ENCODE results near the gene TNFRSF8.

Gene TNFRSF8

DNA sequence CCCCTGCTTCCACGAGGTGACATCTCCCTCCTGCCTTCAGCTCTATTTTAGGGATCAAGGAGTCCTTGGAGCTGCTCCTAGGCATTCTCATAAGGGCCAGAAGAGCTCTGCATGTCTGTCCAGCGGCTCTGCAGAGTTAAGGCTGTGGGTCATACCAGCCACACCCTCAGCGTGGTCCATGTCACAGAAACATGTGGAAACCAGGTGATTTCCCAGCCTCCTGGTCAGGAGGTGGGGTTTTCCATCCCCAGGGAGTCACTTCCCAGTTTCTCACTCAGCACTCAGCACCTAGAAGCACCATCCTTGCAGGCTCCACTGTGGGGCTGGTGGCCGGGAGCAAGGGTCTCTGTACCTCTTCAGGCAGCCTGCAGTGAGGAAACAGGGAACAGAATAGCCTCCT lies 102.2 kb downstream of the TNFRSF8 start:
- Histone ChIP-seq H3K27ac (peak overlapping the region in 2 of 21 experiments; percentile 27 to 35), H3K4me3 (no peak overlapping the region)

DNA sequence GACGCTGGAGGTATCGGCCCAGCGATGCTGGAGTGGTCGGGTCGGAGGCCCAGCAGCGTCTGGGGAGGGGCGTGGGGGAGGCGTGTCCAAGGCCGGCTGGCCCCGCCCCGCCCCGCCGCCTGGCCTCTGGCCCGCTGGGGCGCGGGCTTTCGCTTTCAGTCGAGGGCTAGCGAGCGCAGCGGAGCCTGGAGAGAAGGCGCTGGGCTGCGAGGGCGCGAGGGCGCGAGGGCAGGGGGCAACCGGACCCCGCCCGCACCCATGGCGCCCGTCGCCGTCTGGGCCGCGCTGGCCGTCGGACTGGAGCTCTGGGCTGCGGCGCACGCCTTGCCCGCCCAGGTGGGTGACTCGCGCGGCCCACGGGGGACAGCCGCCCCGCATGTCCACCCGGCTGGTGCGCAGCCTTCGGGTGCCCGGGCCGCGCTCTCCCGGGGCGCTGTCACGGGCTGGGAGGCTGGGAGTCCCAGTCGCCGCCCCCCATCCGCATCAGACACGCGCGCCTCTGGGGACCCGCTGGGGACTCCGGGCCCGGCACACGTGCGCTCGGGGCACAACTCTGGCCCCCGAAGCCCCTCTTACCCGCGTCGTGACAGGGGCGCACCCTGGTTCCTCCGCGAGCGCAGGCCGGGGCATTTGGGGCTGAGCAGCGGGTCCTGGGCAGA lies 103.9 kb downstream of the TNFRSF8 start, which contains the start of gene TNFRSF1B:
TNFRSF1B (plus strand) TSS at position 158 of the 659 bp plus-strand sequence; CDS start at position 259, 101 bp downstream.
- peak within 1 kb of the TSS; percentile 48 to 91 (median 69) for H3K4me3 ChIP-seq
- peak within 1 kb of the TSS; percentile 78 to 98 (median 91) for H3K27ac ChIP-seq

DNA sequence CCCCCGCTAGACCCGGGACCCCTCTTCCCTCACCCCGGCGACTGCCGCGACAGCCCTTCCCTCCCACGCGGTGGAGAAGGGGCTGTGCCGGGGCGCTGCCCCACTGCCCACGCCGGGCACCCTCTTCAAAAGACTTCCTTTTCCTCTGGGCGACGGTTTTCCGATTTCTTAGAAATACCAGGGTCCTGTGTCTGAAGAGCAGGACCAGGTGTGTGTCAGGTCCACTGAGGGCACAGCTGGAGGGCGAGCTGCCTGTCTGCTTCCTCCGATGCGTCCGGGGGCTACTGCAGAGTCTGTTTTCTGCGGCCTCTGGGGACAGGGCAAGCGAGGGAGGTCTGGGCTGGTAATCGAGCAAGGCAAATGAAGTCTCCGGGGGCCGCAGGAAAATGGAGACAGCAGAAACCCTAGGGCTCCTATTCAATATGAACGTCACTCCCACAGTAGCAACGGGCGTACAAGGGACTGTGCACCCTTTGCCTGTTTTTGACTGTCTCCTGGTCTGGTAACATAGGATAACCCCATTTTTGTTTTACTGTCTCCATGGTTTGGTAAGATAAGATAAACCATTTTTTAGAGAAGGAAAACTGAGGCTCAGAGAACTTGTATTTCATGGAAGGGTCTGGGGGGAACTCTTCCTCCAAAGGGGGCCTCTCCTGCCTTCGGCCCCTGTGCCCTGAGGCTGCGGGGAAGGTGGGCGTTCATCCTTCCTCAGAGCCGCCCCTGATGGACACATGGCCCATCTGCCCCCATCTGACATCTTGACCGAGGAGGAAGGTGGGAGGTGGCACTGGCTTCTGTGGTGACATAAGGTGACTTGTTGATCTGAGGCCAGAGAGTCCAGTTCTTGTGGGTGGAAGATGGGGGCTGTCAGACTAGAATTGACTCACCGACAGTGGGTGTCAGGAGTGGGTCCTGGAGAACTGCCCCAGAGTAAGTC lies 104.7 kb downstream of the TNFRSF8 start:
- H3K4me3 ChIP-seq = peak overlapping the region; percentile 48 to 91 (median 69)
- peak overlapping the region; percentile 78 to 98 (median 91) for H3K27ac ChIP-seq

DNA sequence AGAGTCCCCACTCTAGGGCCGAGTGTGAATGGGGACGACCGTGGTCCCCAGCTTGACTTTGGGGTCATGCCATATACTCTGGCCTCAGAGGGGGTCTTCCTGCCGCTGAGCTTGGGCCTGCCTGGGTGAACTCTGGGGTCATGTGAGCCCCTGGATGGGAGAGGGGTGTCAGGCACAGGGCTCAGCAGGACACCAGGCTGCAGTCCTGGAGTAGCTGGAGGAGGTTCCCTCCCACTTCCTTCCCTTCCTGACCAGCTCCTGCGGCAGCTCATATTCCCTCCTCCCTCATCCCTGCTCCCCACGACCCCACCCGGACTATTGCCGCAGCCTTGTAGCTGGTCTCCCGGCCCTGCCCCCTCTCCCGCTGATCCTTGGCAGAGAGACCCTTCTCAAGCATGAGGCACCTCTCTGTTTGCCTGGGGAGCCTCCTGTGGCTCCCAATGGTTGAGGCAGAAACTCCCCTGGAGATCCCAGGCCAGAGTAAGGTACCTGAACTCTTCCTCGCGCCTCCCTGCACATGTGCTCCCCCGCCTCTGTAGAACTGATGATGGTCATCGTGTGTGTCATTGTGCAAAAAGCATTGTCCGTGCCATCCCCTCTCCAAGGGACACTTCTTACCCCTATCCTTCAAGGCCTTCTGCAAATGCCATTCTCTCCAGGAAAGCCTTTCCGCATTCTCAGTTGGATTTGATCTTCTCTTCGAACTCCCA lies 105.5 kb downstream of the TNFRSF8 start:
- peak overlapping the region; percentile 48 to 91 (median 69) for H3K4me3 ChIP-seq
- H3K27ac ChIP-seq = peak overlapping the region in 19 of 21 experiments; percentile 78 to 98 (median 92)

DNA sequence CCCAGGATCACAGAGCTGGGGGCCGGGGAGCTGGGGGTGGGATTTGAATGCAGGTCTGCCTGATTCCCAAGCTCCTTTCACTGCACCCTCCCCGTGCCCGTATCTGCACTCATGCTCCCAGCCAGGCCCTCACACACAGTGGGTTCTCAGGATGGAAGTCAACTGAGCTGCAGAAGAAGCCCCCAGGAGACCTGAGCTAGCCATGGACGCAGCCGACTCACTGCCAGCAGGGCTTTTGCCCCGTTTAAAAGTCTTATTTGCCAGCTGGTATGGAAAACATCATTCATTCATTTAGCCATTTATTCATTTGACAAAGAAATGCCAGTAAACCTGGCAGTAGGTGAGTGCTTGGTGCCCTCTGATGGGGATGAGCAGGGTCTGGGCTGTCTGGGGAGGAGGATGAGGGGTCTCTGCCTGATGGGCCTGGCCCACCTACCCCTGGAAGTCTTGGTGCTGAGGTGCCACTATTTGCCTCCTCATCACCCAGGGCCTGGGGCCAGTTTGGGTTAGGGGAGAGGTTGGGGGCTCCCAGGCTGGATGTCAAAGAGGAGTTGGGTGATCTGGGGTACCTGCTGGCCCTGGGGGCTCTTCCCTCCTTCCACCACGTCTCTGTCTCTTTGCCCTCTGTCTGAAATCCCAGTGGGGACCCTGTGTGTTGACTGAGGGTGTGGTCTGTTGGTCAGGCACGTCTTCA lies 106.5 kb downstream of the TNFRSF8 start:
- H3K4me3 ChIP-seq = peak overlapping the region in 5 of 7 experiments; percentile 48 to 71 (median 69)

DNA sequence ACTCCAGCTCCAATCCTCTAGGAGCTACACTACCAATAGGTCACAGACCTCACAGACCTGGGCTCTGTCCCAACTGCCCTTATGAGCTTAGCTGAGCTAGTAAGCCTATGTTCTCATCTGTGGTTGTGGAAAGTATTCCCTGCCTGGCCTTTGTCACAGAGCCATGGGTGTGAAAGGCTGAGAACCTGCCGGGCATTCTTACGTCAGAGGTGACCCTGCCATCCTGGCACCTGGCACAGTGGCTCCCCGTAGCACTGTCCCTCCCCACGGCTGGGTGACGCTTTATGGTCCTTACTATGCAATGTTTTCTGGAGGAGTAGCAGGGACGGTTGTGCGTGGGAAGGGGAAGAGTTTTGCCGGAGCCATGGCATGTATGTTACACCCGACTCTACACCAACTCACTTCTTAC lies 107.2 kb downstream of the TNFRSF8 start:
- peak overlapping the region in 2 of 7 experiments; percentile 66 to 71 for H3K4me3 ChIP-seq
- peak overlapping the region in 14 of 21 experiments; percentile 11 to 98 (median 79) for H3K27ac ChIP-seq

More for the DNA sequence above, 106.5 kb downstream of the TNFRSF8 start:
- peak overlapping the region in 12 of 21 experiments; percentile 11 to 98 (median 92) for H3K27ac ChIP-seq

DNA sequence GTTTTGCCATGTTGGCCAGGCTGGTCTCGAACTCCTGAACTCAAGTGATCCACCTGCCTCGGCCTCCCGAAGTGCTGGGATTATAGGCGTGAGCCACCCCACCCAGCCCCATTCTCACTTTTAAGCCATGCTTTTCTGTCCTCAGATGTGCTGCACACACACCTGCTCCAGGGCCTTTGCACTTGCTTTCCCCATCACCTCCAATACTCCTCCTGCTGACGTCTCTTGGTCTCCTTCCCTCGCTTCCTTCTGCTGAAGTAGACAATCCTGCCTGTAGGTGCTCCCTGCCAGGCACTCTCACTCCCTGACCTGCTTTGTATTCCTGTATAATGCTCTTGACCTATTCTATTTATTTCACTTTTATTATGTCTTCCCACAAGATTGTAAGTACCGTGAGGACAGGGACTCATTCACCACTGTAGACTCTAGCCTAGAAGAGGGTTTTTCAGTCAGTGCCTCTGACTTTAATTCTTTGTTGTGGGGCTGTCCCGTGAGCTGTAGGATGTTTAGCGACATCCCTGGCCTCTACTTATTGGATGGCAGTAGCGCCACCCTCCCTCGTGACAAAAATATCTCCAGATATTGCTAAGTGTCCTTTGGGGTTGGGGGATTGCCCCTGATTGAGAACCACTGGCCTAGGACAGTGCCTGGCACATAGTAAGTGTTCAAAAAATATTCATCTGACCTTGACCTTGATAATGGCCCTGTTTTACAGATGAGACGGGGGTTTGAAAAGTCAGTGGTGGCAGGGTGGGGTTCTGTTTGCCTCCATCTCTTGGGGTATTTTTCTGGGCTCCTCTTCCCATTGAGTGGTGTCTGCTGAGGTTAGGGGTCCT lies 108.3 kb downstream of the TNFRSF8 start:
- Histone ChIP-seq H3K4me3 (peak overlapping the region in 1 of 7 experiments; percentile 3), H3K27ac (peak overlapping the region in 17 of 21 experiments; percentile 35 to 98 (median 75))

DNA sequence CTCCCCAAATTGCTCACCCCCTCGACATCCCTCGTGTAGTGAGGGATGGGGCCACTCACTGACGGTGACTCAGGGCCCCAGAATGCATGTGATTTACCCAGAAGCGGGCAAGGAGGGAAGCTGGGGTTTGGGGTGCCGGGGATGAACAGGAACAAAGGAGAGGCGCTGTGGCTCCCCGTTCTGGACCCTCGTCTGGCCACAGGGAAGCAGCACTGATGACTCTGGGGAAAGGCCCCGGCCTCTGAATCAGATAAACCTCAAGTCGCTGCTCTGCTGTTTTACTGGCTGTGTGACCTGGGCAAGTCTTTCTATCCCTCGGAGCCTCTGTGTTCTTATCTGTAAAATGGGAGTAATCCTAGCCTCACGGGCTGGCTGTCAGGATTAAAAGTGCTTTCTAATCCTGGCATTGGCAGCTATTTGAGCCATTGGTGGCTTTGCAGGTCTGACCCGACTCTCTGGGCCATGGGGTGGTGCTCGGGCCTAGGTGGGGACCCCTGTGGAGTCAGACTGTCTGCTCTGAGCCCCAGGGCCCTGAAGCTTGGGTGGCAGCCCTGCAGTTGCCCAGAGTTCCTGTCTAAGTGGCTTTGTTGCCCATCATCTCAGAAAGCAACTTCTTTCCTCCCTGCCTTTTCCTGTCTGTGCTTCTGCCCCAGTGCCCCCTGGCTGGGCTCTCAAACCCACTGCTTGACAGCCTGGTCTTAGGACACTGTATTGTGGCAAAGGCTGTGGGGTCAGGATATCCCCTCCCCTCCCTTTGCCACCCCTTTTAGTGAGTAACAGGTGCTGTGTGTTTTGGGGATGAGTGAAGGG lies 109.1 kb downstream of the TNFRSF8 start:
- H3K27ac ChIP-seq = peak overlapping the region in 19 of 21 experiments; percentile 37 to 98 (median 74)
- H3K4me3 ChIP-seq = peak overlapping the region in 2 of 7 experiments; percentile 1 to 3

DNA sequence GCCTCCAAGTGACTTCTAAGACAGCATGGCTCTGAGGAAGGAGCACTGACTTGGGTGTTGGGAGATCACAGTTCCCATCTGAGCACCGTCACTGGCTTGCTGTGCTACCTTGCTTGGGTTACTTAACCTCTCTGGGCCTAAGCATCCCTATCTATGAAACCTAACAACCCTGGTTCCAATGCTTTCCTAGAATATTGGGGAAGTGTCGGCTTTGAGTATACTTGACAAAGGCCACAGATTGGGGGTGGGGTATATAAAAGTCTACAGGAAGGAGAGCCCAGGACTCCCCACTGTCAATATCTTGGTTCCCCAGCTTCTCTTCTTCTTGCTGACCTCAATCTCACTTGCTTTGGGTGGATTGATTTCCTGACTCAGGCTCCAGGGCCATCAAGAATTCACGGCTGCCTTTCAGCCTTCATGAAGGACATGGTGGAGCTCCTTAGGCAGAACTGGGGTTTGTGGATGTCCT lies 110.0 kb downstream of the TNFRSF8 start:
- Histone ChIP-seq H3K4me3 (peak overlapping the region in 1 of 7 experiments; percentile 1), H3K27ac (peak overlapping the region in 20 of 21 experiments; percentile 39 to 98 (median 74))

DNA sequence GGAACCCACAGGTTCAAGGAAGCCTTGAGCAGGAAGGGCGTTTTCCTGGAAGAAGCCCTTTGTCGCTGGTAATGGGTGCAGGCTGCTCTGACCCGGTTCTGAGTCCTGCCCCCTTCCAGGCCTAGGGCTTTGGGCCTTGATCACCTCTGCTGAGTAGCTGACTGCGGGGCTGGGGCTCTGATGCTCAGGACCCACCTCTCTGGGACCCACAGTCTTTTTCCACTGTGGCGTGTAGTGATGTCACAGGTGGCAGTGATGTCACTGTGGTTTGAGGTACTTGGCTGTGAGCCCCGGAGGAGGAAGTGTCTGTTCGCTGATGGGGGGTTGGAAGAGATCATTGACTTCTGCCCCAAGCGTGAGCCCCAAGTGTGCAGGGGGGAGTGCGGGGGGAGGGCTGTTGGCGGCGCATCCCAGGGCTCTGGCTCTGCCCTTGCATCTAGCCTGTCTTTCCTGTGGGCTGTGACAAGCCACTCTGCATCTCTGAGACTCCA lies 110.6 kb downstream of the TNFRSF8 start:
- Histone ChIP-seq H3K27ac (peak overlapping the region in 20 of 21 experiments; percentile 39 to 98 (median 74)), H3K4me3 (peak overlapping the region in 1 of 7 experiments; percentile 1)

DNA sequence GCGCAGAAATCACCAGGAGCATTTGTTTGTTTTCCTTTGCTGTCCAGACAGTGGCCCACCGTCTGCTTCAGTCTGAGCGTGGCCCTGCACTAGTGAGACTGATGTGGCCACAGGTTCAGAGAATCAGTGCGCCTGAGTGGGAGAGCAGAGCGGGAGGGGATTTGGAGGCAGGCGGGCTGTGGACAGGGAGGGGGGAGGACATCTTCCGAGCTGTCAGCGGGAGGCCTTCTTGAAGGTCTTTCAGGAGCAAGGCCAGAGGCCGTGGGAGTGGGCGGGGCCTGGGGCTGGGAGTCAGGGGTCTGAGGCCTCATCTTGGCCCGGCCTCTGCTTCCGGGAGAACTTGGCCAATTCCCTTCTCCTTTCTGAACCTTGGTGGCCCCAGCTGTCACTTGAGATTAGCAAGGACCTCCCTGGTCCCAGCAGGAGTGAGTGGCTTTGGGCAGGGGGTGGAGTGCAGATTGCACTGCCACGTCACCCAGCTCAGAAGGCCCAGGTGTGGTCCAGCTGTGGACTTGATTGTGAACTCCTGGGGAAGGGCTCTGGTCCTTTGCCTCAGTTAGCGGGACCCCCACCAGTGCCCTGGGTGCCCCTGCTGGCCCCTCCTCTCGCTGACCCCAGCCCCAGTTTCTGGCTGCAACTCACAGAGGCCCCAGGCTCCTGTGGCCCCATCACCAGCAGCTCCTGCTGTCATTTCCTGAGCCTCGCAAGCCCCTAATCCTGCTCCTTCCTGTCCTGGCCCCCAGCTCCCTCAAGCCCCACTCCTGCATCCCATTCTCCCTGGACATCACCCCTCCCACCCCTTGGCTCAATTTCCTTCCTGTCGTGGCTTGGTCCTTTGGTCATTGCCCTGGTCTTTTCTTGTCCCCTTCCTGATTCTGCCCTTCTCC lies 112.1 kb downstream of the TNFRSF8 start:
- Histone ChIP-seq H3K4me3 (no peak overlapping the region), H3K27ac (peak overlapping the region in 19 of 21 experiments; percentile 34 to 98 (median 74))

DNA sequence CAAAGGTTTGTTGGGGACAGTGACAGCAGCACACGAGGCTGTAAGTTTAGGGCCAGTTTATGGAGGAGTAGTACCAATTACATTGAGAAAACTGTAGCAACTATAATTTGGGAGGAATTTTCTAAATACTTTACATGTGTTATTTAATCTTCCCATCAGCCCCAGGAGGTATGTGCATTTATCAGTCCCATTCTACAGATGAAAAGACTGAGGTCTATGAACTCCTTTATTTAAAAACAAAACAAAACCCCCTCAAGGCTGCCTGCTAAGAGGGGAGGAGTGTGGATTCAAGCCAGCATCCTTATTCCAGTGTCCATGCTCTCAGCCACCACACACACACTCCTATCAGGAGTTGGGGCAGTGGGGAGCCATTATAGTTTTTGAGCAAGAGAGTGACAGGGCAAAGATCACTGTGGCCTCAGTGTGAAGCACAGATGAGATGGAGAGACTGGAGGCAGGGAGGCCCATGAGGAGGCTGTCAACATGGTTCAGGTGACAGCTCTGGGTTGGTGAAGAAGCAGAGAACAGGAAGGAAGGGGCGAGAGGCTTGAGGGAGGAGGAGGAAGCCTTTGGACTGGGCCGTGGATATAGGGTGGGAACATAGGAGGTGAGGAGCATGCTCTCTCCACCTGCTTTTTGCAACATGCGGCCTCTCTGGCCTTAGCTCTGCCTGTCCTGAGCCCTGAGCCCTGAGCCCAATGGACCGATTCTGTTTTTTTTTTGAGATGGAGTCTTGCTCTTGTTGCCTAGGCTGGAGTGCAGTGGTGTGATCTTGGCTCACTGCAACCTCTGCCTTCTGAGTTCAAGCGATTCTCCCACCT lies 113.4 kb downstream of the TNFRSF8 start:
- H3K27ac ChIP-seq = peak overlapping the region in 16 of 21 experiments; percentile 5 to 98 (median 74)
- no peak overlapping the region for H3K4me3 ChIP-seq

DNA sequence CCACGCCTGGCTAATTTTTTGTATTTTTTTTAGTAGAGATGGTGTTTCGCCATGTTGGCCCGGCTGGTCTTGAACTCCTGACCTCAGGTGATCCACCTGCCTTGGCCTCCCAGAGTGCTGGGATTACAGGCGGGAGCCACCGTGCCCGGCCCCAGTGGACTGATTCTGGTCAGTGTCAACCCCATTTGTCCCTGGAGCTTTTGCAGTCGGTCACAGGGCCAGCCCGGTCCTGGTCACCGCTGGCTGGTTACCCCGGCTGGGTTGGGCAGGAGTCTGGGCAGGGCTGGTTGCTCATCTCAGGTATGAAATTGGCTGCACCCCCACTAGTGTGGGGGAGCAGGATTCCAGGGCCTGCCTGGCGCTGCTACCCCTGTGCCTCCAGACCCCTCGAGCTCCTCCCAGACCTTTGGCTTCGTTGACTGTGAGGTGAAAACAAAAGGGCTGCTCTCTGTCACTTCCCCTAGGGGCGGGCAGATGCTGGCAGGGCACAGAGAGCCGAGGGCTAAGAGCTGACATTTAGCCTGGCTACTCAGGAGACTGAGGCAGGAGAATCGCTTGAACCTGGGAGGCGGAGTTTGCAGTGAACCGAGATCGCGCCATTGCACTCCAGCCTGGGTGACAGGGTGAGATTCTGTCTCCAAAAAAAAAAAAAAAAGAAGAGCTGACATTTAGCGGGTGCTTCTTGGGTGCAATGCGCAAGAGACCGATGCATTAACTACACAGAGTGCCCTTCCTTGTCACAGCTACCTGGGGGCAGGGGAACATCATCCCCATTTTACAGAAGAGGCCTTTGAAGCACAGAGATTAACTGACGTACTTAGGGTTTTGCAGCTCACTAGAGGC lies 114.3 kb downstream of the TNFRSF8 start:
- Histone ChIP-seq H3K27ac (peak overlapping the region in 20 of 21 experiments; percentile 5 to 98 (median 74)), H3K4me3 (peak overlapping the region in 1 of 7 experiments; percentile 4)

DNA sequence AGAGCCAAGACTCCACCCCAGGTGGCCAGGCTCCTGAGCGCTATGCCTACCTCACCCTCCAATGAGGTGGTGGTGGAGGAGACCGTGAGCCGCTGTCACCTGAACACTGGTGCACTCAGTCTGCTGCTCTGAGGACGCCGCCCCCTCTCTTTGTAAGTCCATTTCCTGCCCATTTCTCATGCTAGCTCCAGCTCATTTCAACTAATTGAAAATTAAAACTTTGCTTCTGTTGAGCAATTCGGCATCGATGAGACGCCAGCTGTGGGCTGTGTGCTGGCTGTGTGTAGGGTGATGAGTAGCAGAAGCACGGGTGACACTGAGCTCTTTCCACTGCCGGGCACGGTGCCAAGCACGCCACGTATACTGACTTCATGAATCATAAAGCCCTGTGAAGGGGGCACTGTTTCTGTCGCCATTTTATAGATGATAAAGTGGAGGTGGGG lies 114.9 kb downstream of the TNFRSF8 start:
- peak overlapping the region in 19 of 21 experiments; percentile 54 to 98 (median 76) for H3K27ac ChIP-seq
- H3K4me3 ChIP-seq = peak overlapping the region in 1 of 7 experiments; percentile 4
